Measurements from ENCODE around the gene KANSL3.

KANSL3 gene

GRCh38 chr2:96596596-96596995 lies 41.5 kb downstream of the KANSL3 start:
- H3K79me2 ChIP-seq: peaks cover 3% of the 10 kb centered on the region
- TF ChIP-seq CTCF (IDR thresholded peaks at IDR 0.05): no peak
- H2AFZ ChIP-seq: no peak overlapping the region
- no peak overlapping the region for H3K9ac ChIP-seq
- H3K9me3 ChIP-seq (ENCODE audit: control insufficient read depth, low read length): no peaks in the 10 kb centered on the region
- H3K4me3 ChIP-seq (ENCODE audit: low read depth, low read length): no peak overlapping the region
- no peak overlapping the region for H3K4me2 ChIP-seq (ENCODE audit: low read length)
- no peak overlapping the region for H3K27ac ChIP-seq
- H3K4me1 ChIP-seq: no peaks in the 10 kb centered on the region
- no peaks in the 10 kb centered on the region for H3K36me3 ChIP-seq (ENCODE audit: control insufficient read depth, insufficient read depth, low read length)
- no peaks in the 10 kb centered on the region for H3K27me3 ChIP-seq (ENCODE audit: control insufficient read depth, insufficient read depth, low read length)

- H3K9me3 ChIP-seq (ENCODE audit: control insufficient read depth, low read length): no peaks in the 10 kb centered on the region
- TF ChIP-seq CTCF (IDR thresholded peaks at IDR 0.05): no peak
- H3K36me3 ChIP-seq (ENCODE audit: control insufficient read depth, insufficient read depth, low read length): no peaks in the 10 kb centered on the region
- no peak overlapping the region for H3K9ac ChIP-seq
- H3K27me3 ChIP-seq (ENCODE audit: control insufficient read depth, insufficient read depth, low read length): no peaks in the 10 kb centered on the region
- no peak overlapping the region for H3K27ac ChIP-seq
- no peak overlapping the region for H3K4me2 ChIP-seq (ENCODE audit: low read length)
- H3K79me2 ChIP-seq: peaks cover 3% of the 10 kb centered on the region
- H2AFZ ChIP-seq: no peak overlapping the region
- H3K4me1 ChIP-seq: no peaks in the 10 kb centered on the region
- no peak overlapping the region for H3K4me3 ChIP-seq (ENCODE audit: low read depth, low read length)
These were observed 43.4 kb downstream of the KANSL3 start for GRCh38 chr2:96594691-96595152.

GRCh38 chr2:96594282-96594681 lies 43.8 kb downstream of the KANSL3 start:
- H3K4me2 ChIP-seq (ENCODE audit: low read length): no peak overlapping the region
- no peak overlapping the region for H3K27ac ChIP-seq
- no peak for TF ChIP-seq CTCF (IDR thresholded peaks at IDR 0.05)
- H2AFZ ChIP-seq: no peak overlapping the region
- H3K9ac ChIP-seq: no peak overlapping the region
- H3K36me3 ChIP-seq (ENCODE audit: control insufficient read depth, insufficient read depth, low read length): no peaks in the 10 kb centered on the region
- peaks cover 3% of the 10 kb centered on the region for H3K79me2 ChIP-seq
- H3K4me1 ChIP-seq: no peaks in the 10 kb centered on the region
- no peaks in the 10 kb centered on the region for H3K9me3 ChIP-seq (ENCODE audit: control insufficient read depth, low read length)
- no peak overlapping the region for H3K4me3 ChIP-seq (ENCODE audit: low read depth, low read length)
- no peaks in the 10 kb centered on the region for H3K27me3 ChIP-seq (ENCODE audit: control insufficient read depth, insufficient read depth, low read length)

GRCh38 chr2:96591494-96591893 lies 46.6 kb downstream of the KANSL3 start:
- Histone ChIP-seq H3K9ac (no peak overlapping the region), H2AFZ (no peak overlapping the region), H3K4me2 (ENCODE audit: low read length) (no peak overlapping the region), H3K79me2 (no peaks in the 10 kb centered on the region), H3K27ac (no peak overlapping the region), H3K27me3 (ENCODE audit: control insufficient read depth, insufficient read depth, low read length) (no peaks in the 10 kb centered on the region), H3K4me3 (ENCODE audit: low read depth, low read length) (no peak overlapping the region), H3K4me1 (no peaks in the 10 kb centered on the region), H3K36me3 (ENCODE audit: control insufficient read depth, insufficient read depth, low read length) (no peaks in the 10 kb centered on the region), H3K9me3 (ENCODE audit: control insufficient read depth, low read length) (no peaks in the 10 kb centered on the region)
- TF ChIP-seq CTCF (IDR thresholded peaks at IDR 0.05): no peak

GRCh38 chr2:96591054-96591453 lies 47.1 kb downstream of the KANSL3 start:
- Histone ChIP-seq H3K27me3 (ENCODE audit: control insufficient read depth, insufficient read depth, low read length) (no peaks in the 10 kb centered on the region), H3K9ac (no peak overlapping the region), H3K4me1 (no peaks in the 10 kb centered on the region), H3K9me3 (ENCODE audit: control insufficient read depth, low read length) (no peaks in the 10 kb centered on the region), H3K27ac (no peak overlapping the region), H2AFZ (no peak overlapping the region), H3K4me3 (ENCODE audit: low read depth, low read length) (no peak overlapping the region), H3K36me3 (ENCODE audit: control insufficient read depth, insufficient read depth, low read length) (no peaks in the 10 kb centered on the region), H3K79me2 (no peaks in the 10 kb centered on the region), H3K4me2 (ENCODE audit: low read length) (no peak overlapping the region)
- TF ChIP-seq CTCF (IDR thresholded peaks at IDR 0.05): no peak
